Glomerular visceral epithelial cell (primary cell): ENCODE results near the gene OR52B2.

Experiments used
- DNase-seq: peaks from one replicate; pipeline ENCODE4 v3.0.0-alpha.2; 2016; ENCODE audit errors: extremely low spot score

The OR52B2 gene

DNA sequence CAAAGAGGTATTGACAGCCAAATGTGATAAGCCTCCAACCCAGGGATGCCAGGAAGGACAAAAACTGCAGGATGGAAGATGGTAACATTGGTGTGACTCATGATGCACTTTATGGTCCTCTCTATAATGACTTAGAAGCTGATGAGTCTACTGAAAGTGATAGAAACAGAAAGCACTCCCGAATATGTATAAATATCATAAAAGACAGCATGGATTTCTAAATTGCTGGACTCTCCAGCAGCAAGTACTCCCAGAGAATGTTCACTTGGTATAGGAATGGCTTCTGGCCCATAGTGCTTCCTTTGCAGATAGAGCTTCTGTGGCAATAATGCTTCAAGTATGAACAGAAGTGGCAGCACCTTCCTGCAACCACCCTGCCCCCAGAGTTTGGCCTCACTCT lies at the start of gene OR52B2:
Gene OR52B2, minus strand, starts transcription at position 101 of the 400 bp plus-strand sequence. Its CDS starts 0 bp downstream, at position 101.
- DNase-seq = no peak

DNA sequence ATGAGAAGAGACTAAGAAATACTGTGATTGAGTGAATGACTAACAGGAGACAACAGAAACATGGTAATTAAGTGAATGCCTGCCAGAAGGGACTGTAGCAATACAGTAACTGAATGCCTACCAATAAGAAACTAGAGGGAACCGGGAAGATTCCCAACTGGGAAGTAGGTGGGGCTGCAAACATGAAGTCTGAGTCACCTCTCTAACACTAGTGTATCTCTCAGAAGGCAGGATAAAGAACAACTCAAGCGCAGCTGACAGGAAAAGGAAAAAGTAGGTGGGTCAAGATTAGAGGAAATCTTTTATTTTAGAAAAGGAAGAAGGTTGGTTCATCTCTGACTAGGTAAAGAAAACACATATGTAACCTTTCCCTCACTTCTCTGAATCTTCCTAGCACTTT lies 49.2 kb upstream of the OR52B2 start:
- DNase-seq = peak; percentile 56

DNA sequence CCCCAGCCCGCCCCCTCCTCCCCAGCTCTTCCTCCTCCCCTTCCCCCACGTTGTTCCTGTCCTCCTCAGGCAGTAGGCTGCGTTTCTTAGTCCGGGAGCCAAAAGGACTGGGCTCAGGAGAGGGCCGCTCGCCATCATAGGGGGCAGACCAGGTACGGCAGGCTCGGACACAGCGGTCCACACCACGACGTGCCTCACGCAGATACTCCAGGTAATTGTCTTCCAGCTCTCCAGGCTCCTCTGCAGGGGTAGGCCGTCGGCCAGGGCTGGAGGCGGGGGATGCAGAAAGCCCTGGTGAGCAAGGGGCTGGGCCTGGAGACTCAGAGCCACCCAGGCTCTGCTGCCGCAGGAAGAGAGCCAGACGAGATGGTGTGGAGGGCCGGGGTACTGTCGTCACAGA lies 47.6 kb upstream of the OR52B2 start:
- no peak for DNase-seq

DNA sequence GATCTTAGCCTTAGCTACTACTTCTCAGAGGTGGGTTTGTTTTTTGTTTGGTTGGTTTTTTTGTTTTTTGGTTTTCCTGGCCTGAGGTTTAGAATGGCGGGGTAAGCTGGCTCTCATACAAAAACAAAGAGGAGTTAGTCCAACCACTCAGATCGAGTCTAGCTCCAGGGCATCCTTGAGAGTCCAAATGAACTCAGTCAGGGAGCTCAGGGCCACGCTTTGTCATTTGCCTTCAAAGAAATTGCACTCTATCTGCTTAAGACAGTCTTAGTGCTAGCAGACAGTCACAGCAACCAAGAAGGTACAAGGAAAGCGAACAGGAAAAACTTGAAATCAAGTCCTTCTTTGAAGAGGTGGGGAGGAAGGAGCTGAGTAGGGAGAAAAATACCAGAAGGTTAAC lies 46.4 kb upstream of the OR52B2 start:
- DNase-seq = no peak

DNA sequence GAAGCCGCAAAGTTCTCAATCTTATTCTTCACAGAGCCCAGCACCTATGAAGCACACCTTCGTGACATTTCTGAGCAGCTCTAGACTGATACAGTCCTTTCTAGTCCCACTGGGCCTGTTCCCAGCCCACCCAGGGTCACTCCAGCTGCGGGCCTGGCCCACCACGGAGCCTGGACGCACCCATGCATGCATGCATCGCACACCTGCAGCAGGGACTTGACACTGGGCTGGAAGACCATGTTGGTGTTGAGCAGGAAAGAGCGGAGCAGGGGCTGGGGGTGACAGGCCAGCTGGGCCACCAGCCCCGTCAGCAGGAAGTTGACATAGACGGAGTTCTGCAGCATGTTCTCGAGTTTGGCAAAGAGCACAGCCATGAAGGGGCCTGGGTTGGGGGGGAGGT lies 44.4 kb upstream of the OR52B2 start:
- no peak for DNase-seq

DNA sequence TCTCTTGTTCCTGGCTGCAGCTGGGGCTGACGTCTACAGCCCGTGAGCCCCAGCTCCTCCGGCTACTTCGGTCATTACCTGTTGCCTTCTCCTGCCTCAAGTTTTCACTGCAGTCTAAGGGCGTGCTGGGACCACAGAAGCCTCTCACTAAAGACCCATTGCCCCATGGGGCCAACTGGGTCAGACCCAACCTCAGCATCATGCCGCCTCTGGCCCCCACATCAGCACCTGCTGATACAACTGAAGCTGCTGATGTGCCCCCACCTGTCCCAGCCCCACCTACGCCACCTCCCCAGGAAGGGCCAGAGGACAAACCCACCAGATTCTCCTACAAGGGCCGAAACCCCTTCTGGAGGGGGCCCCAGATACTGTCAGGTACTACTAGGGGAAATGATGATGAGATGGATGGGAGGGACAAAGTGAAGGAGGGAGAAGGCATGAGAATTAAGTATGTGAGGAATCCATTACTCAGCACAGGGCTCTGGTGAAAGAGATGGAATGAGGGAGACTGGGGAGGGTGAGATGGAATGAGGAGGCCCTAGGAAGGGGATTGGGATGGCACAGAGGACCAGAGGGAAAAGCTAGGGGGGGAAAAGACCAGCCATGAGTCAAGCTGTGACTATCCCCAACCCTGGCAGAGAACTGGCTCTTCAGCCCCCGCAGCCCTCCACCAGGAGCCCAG lies 40.3 kb upstream of the OR52B2 start:
- no peak for DNase-seq

DNA sequence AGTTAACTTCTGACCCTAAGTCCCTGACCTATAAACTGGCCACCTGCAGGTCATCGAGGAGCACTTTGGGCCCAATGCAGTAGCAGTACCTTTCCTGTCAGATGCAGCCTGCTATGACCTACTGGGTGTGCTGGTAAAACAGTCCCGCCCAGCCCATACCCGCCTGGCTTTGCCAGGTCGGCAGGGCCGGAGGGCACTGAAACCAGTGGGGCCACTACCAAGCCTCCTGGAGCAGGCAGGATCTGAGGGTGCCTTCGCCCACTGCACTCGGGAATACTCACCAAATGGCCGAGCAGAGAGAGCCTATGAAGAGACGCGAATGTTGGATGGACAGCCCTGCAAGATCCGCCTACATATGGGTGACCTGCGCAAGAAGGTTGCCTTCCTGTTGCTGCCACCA lies 39.7 kb upstream of the OR52B2 start:
- DNase-seq = no peak

DNA sequence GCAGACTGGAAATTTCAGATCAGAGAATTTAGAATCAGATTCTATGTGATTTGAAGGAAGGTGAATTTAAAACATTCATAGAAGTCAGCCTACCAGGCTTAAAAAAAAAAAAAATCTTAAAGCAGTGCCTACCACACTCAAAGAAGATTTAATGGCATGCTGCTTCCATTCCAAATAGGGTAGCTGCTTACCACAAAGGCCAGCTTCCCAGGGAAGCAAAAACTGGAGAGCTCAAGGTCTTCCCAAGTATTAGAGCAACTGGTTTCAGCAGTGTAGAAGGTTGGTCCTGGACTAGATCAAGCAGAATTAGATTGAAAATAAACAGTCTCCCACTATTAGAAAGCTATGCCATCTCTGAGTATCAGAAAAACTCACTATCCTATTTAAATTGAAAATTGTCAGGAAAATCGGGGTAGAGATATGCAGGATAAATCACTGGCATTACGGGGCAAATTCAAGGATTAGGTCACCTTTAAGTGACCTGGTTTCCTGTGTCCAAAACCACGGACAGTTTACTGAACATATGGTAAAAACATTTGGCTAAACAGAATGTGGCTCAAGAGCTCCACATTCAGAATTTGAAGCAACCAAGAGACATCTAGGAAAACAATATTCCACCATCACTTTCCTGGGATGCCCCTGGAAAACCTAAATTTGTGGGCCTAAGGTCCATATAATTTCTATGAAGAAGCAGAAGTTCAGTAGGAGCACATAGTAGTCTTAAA lies 36.5 kb upstream of the OR52B2 start:
- DNase-seq = no peak

DNA sequence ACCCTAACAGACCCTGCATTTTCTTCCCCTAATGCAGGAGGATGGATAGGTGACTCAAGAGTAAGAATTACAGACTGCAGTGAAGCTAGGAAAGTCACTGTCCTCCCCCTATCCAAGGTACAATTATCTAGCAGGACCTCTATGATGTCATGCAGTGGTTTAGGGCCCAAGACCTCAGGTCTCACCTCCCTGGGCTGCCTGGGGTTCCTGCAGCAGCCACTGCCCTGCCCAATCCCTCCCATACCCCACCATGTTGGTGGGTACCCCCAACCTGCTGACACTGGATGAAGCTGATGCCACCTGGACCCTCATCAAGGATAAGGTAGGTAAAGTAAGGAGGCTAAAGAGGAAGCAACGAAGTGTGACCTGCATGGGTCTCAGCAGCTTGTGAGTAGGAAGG lies 35.2 kb upstream of the OR52B2 start, which contains the start of gene C11orf42:
Gene C11orf42, plus strand, starts transcription at position 192 of the 400 bp plus-strand sequence. Its CDS starts 59 bp downstream, at position 251.
- no peak for DNase-seq

DNA sequence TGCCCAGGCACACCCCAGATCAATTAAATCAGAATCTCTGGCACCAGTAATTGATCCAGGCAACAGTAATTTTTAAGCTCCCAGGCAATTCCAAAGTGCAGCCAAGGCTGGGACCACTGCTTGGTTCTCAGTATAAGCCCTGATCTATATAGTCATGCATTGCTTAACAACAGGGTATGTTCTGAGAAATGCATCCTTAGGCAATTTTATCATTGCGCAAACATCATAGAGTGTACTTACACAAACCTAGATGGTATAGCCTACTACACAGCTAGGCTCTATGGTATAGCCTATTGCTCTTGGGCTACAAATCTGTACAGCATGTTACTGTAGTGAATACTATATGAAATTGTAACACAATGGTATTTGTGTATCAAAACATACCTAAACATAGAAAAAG lies 34.6 kb upstream of the OR52B2 start:
- DNase-seq = no peak

DNA sequence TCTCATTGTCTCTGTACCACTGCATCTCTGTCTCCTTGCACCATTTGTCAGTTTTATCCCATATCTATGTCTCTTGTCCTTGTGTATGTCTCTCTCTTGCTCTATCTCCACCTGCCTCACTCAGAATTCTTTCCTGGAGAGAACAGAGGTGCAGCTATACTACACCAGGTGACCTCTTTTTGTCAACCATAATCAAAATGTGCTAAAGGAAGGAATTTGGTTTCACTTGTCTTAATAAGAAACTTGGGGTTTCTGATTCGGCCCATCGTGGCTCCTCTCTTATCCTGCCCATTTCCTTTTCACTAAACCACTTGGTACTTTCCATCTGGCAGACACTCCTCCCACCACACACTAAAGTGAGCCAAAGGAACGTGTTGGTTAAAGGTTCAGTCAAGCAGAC lies 33.2 kb upstream of the OR52B2 start:
- DNase-seq = no peak

DNA sequence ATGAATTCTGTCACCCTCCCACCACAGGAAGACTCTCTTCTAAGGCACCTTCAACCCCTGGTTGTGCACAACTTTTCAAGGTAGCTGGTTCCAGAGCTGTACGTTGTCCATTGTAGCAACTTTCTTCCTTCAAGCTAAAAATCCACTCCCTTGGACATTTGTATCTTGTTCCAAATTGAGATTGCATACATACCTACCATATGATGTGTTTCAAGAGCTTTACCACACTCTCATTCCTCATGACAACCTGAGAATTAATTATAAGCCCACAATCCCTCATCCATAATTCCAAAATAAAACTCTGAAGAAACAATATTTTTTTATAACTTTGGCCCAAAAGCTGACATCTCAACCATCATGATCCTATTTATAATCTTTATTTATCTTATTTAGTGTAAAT lies 31.9 kb upstream of the OR52B2 start:
- no peak for DNase-seq

DNA sequence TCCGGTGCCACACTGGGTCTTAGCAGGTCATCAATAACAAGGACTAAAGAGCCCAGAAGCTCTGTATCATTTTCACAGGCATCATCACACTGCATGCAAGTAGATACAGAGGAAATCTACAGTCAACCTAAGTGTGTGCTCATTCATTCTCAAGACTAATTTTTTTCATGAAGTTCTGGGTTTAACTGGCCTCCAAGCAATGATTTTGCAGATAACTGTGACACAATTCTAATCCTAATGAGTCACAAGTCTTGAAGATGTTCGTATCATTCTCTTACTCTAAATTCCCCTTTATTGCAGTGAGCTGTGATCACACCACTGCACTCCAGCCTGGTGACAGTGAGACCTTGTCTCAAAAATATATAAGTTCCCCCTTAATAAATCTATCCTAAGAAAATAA lies 31.4 kb upstream of the OR52B2 start:
- DNase-seq = no peak

DNA sequence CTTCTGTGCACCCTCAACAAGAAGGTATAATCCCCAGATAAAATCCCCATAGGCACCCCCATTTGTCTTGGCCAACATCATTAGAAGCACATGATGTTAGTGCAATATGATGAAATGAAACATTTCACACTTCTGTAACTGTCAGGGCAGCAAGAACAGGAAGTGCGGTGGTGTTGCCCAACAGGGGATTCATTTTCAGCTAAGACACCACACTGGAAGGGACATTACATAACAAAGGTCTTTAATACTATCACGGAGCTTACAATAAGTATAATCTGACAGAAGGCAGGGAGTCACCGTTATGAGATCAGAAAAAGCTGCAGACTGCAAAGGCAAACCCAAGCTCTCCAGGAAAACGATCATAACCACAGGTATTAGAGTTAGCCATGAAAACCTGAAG lies 30.8 kb upstream of the OR52B2 start:
- DNase-seq = no peak

DNA sequence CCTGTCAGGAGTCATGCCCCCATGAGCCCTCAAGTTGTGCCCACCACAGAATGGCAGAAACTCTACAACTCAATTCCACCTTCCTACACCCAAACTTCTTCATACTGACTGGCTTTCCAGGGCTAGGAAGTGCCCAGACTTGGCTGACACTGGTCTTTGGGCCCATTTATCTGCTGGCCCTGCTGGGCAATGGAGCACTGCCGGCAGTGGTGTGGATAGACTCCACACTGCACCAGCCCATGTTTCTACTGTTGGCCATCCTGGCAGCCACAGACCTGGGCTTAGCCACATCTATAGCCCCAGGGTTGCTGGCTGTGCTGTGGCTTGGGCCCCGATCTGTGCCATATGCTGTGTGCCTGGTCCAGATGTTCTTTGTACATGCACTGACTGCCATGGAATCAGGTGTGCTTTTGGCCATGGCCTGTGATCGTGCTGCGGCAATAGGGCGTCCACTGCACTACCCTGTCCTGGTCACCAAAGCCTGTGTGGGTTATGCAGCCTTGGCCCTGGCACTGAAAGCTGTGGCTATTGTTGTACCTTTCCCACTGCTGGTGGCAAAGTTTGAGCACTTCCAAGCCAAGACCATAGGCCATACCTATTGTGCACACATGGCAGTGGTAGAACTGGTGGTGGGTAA lies 29.2 kb upstream of the OR52B2 start, which contains the start of gene OR52W1:
Gene OR52W1, plus strand, starts transcription at position 51 of the 637 bp plus-strand sequence. Its CDS starts 0 bp downstream, at position 51.
- no peak for DNase-seq

DNA sequence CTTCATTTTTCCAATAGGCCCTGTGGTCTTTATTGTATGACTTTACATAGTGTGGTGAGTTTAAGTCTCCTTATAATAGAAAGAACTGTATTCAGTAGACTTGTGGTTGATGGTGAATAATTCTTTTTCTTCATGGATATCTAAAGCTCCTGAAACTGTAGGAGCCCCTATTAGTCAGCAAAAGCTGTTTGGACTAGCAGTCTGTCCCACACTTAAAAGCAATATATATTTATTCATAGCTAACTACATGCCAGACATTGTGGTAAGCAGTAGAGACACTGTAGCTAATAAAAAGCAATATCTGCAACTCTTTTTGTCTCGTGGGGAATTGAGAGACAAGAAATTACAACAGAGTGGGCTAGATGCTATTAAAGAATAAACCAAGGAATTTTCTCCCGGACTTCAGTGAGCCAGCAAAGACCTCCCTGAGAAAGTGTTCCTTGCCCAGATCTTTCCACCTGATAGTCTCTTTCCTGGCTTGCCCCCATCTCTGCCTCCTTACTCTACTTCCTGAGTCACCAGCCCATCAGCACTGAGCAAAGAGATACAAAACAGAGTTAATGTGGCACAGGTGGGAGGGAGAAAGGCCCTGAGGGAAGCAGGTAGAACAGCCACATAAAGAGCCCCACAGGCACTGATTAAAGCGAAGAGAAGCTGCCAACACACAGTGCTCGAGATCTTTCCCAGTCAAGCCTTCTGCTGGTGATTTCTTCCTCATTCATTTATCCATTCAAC lies 27.5 kb upstream of the OR52B2 start:
- no peak for DNase-seq

DNA sequence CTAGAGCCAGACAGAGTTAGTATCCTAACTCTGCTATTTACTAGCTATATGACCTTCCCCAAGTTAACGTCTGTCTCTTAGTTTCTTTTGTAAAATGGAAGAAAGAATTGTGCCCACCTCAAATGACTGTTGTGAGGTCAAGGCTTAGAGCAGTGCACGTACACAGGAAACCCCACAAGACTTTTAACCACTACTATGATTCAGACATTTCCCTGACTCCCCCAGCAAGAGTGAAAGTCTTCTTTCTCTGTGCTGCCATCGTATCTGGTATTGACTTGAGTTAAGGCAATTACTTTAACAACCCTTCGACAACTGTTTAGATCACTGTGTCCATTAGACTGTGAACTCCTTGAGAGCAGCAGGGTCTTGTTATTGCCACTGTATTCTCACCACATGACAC lies 26.3 kb upstream of the OR52B2 start:
- no peak for DNase-seq

DNA sequence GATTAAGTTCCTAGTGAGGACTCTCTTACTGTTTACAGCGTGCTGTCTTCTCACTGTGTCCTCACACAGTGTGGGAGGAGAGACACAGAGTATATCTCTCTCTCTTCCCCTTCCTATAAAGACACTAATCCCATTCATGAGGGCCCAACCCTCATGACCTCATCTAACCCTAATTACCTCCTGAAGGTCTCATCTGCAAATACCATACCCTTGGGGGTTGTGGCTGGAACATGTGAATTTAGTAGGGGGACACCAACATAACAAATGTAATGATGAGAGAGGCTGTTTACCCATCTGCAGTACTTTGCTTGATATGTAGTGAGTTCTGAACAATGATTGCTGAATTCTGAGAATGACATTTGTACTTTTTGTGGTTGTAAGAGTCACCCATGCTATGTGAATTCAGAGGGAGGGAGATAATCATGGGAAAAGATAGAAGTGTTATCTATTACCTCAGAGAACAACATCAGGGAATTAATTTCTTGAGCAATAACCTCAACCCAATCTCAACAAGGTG lies 24.0 kb upstream of the OR52B2 start:
- DNase-seq = no peak

DNA sequence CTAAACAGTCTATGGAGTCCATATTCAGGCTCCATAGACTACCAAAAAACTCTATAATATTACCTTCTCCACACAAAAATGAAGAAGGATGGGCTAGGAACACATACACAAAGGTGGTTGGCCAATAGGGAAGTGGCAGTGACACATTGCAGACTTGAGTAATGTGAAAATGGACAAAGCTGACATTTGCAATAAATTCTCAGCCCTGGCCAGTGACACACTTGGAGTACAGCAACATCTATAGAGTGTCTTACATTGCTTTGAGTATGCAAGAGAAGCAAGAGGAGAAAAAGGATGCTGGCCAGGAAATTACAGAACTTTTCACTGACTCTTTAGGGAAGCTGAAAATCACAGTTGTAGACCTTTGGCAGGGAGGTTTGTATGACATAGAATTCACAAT lies 21.6 kb upstream of the OR52B2 start:
- no peak for DNase-seq

DNA sequence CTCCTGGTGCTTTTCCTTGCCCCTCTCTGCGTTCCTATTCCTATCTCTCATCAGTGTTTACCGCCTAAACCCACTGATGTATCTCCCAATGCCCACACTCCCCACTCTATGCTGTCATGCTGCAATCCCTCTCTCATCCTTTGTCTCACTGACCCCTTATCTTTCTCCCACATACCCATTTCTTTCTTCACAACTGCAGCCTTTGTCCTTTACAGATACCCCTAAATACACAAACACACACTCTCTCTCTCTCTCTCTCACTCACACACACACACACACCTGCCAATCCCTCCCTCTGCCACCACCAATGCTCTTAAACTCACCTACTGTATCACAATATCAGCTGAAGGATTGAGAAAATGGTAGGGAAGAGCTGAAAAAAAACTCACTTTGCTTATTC lies 5.3 kb upstream of the OR52B2 start:
- DNase-seq = no peak

DNA sequence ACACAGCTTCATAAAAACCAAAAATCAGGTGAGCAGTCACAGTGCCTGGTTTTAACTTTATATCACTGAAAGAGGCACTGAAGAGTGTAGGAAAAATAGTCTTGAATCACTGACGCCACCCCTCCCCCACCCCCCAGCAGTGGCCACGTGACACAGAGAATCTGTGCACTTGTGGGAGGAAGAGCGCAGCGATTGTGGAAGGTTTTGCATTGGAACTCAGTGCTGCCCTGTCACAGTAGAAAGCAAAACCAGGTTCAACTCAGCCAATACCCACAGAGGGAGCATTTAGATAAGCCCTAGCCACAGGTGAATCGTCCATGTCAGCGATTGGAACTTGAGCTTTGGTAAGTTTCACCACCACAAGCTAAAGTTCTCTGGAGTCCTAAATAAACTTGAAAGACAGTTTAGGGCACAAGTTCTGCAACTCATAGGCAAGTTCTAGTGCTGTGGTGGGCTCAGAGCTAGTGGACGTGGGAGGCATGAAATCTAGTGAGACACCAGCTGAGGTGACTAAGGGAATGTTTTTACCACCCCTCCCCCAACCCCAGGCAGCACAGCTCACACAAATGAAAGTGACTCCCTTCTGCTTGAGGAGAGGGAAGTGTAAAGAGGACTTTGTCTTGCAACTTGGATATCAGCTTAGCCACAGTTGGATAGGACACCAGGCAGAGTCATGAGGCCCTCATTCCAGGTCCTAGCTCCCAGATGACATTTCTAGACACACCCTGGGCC lies 13.3 kb downstream of the OR52B2 start:
- no peak for DNase-seq
